GM12865 (cell line): ENCODE measurements around the gene FSIP1.

ENCODE experiments used
- DNase-seq: peaks from one replicate; pipeline ENCODE4 v3.0.0; 2010; ENCODE audit warnings: low read depth
- H3K4me3 ChIP-seq: 2 replicates; pipeline ENCODE4 v1.5.1; 2011; ENCODE audit warnings: mild to moderate bottlenecking, low read depth, low read length, control low read depth
- TF ChIP-seq, protein P1 (sequence below): IDR thresholded peaks from 2 replicates; pipeline ENCODE4 v1.5.1; 2011; ENCODE audit warnings: low read length, control low read depth, low read depth, inconsistent platforms; ENCODE audit not compliant: insufficient read depth; ENCODE audit errors: missing control alignments

Gene FSIP1

DNA sequence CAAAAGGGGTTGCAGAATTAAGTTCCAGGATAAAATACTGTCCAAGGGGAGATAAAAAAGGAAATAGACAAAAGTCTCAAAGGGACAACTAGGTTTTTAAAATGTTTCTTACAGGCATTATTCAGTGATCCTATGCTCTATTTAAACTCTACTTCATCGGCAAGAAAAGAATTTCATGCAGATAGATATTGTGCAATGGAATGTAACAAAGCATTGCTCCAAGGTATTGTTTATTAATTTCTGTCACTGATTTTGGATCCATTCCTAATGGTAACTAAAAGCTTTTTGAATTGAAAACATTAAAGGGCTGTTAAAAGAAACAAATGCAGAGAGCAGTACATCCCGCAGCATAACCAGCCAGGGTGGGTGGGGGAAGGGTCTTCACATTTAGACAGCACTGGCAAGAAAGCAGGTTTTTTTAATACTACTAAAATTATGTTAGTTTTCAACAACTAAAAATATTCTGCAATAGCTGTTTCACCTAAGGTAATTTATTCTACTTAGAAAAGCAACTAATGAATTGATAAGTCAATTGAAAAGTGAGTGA, 118.9 kb downstream of the FSIP1 start:
- no peak for DNase-seq
- TF ChIP-seq, protein P1, sequence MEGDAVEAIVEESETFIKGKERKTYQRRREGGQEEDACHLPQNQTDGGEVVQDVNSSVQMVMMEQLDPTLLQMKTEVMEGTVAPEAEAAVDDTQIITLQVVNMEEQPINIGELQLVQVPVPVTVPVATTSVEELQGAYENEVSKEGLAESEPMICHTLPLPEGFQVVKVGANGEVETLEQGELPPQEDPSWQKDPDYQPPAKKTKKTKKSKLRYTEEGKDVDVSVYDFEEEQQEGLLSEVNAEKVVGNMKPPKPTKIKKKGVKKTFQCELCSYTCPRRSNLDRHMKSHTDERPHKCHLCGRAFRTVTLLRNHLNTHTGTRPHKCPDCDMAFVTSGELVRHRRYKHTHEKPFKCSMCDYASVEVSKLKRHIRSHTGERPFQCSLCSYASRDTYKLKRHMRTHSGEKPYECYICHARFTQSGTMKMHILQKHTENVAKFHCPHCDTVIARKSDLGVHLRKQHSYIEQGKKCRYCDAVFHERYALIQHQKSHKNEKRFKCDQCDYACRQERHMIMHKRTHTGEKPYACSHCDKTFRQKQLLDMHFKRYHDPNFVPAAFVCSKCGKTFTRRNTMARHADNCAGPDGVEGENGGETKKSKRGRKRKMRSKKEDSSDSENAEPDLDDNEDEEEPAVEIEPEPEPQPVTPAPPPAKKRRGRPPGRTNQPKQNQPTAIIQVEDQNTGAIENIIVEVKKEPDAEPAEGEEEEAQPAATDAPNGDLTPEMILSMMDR = no peak

GRCh38 chr15:39661776-39662175, 120.9 kb downstream of the FSIP1 start:
- TF ChIP-seq, protein P1 = no peak
- DNase-seq = no peak
- no peak overlapping the region for H3K4me3 ChIP-seq

More for the DNA sequence above, 118.9 kb downstream of the FSIP1 start:
- H3K4me3 ChIP-seq = no peak overlapping the region

GRCh38 chr15:39658740-39659139, 123.9 kb downstream of the FSIP1 start:
- no peak for DNase-seq
- TF ChIP-seq, protein P1 = no peak
- no peak overlapping the region for H3K4me3 ChIP-seq

DNA sequence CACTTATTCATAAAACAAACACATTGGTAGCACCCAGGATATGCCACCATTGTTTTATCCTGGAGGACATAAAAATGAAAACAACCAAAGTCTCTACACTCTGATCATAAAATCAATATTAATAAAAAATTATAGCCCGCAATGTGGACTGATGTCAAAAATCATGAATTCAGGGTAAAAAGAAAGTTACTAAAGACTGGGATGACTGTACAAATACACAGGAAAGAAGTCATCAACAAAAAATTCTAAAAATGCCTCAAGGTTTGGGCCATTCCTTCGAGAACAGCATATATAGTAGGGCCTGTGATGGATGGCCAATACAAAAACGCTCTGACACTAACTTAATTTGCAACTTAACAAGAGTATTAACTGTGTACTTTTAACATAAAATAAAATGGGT, 125.0 kb downstream of the FSIP1 start:
- no peak overlapping the region for H3K4me3 ChIP-seq
- DNase-seq = no peak
- TF ChIP-seq, protein P1 = no peak

GRCh38 chr15:39657181-39657580, 125.5 kb downstream of the FSIP1 start:
- no peak for DNase-seq
- TF ChIP-seq, protein P1 = no peak
- no peak overlapping the region for H3K4me3 ChIP-seq

DNA sequence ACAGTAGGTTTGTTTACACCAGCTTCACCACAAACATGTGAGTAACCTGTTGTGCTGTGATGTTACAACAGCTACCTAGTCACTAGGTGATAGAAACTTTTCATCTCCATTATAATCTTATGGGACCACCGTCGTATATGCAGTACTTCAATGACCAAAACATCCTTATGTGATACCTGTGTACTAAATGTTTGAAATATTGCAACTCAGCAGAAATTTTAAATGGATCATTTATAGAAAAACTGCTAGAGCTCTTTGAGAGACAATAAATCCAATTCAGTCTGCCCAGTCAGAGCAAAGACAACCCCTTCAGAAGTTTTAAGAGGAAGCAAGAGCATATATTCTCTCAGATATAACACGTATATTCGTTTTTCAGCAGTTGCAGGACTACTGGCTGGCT, 128.3 kb downstream of the FSIP1 start:
- DNase-seq = no peak
- no peak overlapping the region for H3K4me3 ChIP-seq
- TF ChIP-seq, protein P1 = no peak

GRCh38 chr15:39651881-39652280, 130.8 kb downstream of the FSIP1 start:
- no peak overlapping the region for H3K4me3 ChIP-seq
- TF ChIP-seq, protein P1 = no peak
- no peak for DNase-seq
